Measurements from ENCODE around the gene SAFB.

SAFB gene

DNA sequence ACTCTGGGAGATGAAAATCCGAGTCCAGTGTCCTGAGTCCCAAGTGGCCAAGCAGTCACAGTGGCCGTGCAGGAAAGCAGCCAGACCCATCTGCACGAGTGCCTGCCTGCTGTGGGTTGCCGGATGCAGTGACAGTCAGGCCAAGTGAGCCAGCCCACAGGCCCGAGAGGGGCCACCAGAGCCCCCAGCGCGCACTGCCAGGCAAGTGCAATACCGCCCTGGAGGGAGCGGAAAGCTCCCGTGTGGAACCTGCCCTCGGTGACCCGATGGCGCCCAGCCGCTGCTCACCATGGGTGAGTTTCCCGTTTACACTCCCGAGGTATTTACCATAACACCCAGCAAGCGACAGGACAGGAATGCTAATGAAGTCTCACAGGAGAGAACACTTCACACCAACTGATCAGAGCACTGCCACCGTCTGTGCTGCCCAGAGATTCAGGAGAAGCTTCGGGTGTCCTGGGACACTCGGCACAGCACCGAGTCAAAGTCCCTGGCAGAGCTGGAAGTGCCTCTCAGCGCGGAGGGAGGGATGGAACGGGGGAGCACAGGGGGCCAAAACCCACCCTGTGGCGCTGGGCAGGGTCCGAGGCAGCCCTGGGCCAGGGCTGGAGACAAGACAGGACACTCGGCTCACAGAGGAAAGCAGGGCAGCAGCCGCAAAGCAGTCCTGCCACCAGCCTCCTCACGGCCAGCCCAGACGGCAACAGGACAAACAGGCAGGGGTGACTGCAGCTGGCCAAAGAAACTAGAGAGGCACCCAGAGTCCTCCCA is 33.8 kb upstream of the SAFB start:
- Histone ChIP-seq H3K4me1 (ENCODE audit: low read length) (no peaks in the 10 kb centered on the region), H2AFZ (ENCODE audit: low read depth, low read length) (no peak overlapping the region), H3K36me3 (replicated peaks; ENCODE audit: low read depth, low read length) (peaks cover 70% of the 10 kb centered on the region), H3K27ac (ENCODE audit: low read length) (no peak overlapping the region), H4K20me1 (ENCODE audit: insufficient read depth, low read length) (peaks cover 12% of the 10 kb centered on the region; the same call in 1 of the 2 replicates), H3K27me3 (ENCODE audit: low read depth, low read length) (no peaks in the 10 kb centered on the region), H3K9me3 (ENCODE audit: insufficient read depth, low read length) (no peaks in the 10 kb centered on the region), H3K4me2 (ENCODE audit: low read length) (no peak overlapping the region), H3K9ac (ENCODE audit: low read length) (no peak overlapping the region), H3K4me3 (ENCODE audit: low read length) (no peak overlapping the region), H3K79me2 (ENCODE audit: low read length) (no peaks in the 10 kb centered on the region)
- no peak for TF ChIP-seq EZH2phosphoT487 (IDR thresholded peaks at IDR 0.05; ENCODE audit: low read depth)
- TF ChIP-seq, protein P1, sequence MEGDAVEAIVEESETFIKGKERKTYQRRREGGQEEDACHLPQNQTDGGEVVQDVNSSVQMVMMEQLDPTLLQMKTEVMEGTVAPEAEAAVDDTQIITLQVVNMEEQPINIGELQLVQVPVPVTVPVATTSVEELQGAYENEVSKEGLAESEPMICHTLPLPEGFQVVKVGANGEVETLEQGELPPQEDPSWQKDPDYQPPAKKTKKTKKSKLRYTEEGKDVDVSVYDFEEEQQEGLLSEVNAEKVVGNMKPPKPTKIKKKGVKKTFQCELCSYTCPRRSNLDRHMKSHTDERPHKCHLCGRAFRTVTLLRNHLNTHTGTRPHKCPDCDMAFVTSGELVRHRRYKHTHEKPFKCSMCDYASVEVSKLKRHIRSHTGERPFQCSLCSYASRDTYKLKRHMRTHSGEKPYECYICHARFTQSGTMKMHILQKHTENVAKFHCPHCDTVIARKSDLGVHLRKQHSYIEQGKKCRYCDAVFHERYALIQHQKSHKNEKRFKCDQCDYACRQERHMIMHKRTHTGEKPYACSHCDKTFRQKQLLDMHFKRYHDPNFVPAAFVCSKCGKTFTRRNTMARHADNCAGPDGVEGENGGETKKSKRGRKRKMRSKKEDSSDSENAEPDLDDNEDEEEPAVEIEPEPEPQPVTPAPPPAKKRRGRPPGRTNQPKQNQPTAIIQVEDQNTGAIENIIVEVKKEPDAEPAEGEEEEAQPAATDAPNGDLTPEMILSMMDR (IDR thresholded peaks at IDR 0.05; ENCODE audit: low read depth, low read length), result no peak

GRCh38 chr19:5590151-5590864 is 32.6 kb upstream of the SAFB start:
- Histone ChIP-seq H3K27ac (ENCODE audit: low read length) (no peak overlapping the region), H2AFZ (ENCODE audit: low read depth, low read length) (no peak overlapping the region), H3K36me3 (replicated peaks; ENCODE audit: low read depth, low read length) (peaks cover 82% of the 10 kb centered on the region)

DNA sequence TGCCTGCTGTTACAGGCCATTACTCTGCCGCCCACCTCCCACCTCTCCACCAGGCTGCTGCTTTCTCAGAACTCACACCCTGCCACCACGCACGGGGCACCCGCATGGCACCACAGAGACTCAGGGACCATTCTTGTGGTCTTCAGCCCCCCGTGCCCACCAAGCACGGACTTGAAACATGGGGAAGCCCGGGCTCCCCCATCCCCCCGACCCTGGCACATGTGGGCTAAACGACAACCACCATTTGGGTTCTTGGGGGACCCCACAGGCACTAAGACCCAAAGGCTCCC is 32.1 kb upstream of the SAFB start:
- Histone ChIP-seq H3K9ac (ENCODE audit: low read length) (no peak overlapping the region), H3K4me3 (ENCODE audit: low read length) (no peak overlapping the region), H3K4me1 (ENCODE audit: low read length) (no peaks in the 10 kb centered on the region), H3K27me3 (ENCODE audit: low read depth, low read length) (no peaks in the 10 kb centered on the region), H2AFZ (ENCODE audit: low read depth, low read length) (no peak overlapping the region), H3K36me3 (replicated peaks; ENCODE audit: low read depth, low read length) (peaks cover 87% of the 10 kb centered on the region), H3K79me2 (ENCODE audit: low read length) (no peaks in the 10 kb centered on the region; the same call in 1 of the 2 replicates), H3K9me3 (ENCODE audit: insufficient read depth, low read length) (no peaks in the 10 kb centered on the region), H3K4me2 (ENCODE audit: low read length) (no peak overlapping the region), H4K20me1 (ENCODE audit: insufficient read depth, low read length) (0 out of 2 replicates have a peak, but pooled peaks cover 12% of the 10 kb centered on the region), H3K27ac (ENCODE audit: low read length) (no peak overlapping the region)
- TF ChIP-seq EZH2phosphoT487 (IDR thresholded peaks at IDR 0.05; ENCODE audit: low read depth), result no peak

More at GRCh38 chr19:5590151-5590864, 32.6 kb upstream of the SAFB start:
- Histone ChIP-seq H3K4me3 (ENCODE audit: low read length) (no peak overlapping the region), H3K4me1 (ENCODE audit: low read length) (no peaks in the 10 kb centered on the region), H3K9me3 (ENCODE audit: insufficient read depth, low read length) (no peaks in the 10 kb centered on the region), H4K20me1 (ENCODE audit: insufficient read depth, low read length) (0 out of 2 replicates have a peak, but pooled peaks cover 12% of the 10 kb centered on the region), H3K4me2 (ENCODE audit: low read length) (no peak overlapping the region), H3K27me3 (ENCODE audit: low read depth, low read length) (no peaks in the 10 kb centered on the region), H3K79me2 (ENCODE audit: low read length) (no peaks in the 10 kb centered on the region; the same call in 1 of the 2 replicates), H3K9ac (ENCODE audit: low read length) (no peak overlapping the region)
- TF ChIP-seq, protein P1 (IDR thresholded peaks at IDR 0.05; ENCODE audit: low read depth, low read length), result no peak
- no peak for TF ChIP-seq EZH2phosphoT487 (IDR thresholded peaks at IDR 0.05; ENCODE audit: low read depth)

DNA sequence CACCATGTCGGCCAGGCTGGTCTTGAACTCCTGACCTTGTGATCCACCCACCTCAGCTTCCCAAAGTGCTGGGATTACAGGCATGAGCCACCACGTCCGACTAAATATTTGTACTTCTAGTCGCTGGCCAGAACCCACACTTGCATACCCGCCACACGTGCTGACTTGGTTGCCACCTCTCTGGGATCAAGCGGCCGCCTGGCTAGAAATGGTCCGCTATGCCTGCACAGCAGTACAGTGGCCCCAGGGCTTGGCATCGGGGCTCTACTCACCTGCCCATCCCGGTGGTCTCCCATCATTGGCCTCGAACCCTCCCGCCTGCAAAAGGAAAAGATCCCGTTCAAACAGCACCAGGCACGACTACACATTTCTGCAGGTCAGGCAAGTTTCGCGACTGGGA is 31.4 kb upstream of the SAFB start:
- H3K9ac ChIP-seq (ENCODE audit: low read length), result no peak overlapping the region
- no peaks in the 10 kb centered on the region for H3K4me1 ChIP-seq (ENCODE audit: low read length)
- no peak overlapping the region for H3K27ac ChIP-seq (ENCODE audit: low read length)
- no peak overlapping the region for H3K4me3 ChIP-seq (ENCODE audit: low read length)
- peaks cover 85% of the 10 kb centered on the region for H3K36me3 ChIP-seq (replicated peaks; ENCODE audit: low read depth, low read length)
- H3K27me3 ChIP-seq (ENCODE audit: low read depth, low read length), result no peaks in the 10 kb centered on the region
- no peaks in the 10 kb centered on the region; the same call in 1 of the 2 replicates for H3K79me2 ChIP-seq (ENCODE audit: low read length)
- no peak overlapping the region for H3K4me2 ChIP-seq (ENCODE audit: low read length)
- no peak overlapping the region for H2AFZ ChIP-seq (ENCODE audit: low read depth, low read length)
- TF ChIP-seq, protein P1 (IDR thresholded peaks at IDR 0.05; ENCODE audit: low read depth, low read length), result no peak
- no peak for TF ChIP-seq EZH2phosphoT487 (IDR thresholded peaks at IDR 0.05; ENCODE audit: low read depth)
- H4K20me1 ChIP-seq (ENCODE audit: insufficient read depth, low read length), result 0 out of 2 replicates have a peak, but pooled peaks cover 7% of the 10 kb centered on the region
- no peaks in the 10 kb centered on the region for H3K9me3 ChIP-seq (ENCODE audit: insufficient read depth, low read length)
